GM23338 (cell line): Measurements from ENCODE around the gene ZBP1. TPM values are rescaled to one million over a fixed set of nuclear protein-coding genes. Genes with fewer than 3 reads are reported as not detected.
A peak's percentile ranks its signal among the peaks of the same experiment; 100 is the strongest.

Experiments used
- ATAC-seq: fragments of 200-7000 bp; cut with Tn5 transposase; 3 replicates; pipeline ENCODE4 v1.9.1; 2020
- DNase-seq: peaks from one replicate; pipeline ENCODE4 v3.0.0-alpha.2; 2015; ENCODE audit warnings: low spot score
- H2AFZ ChIP-seq: fragments of 200-600 bp; sonication (generic); 2 replicates; pipeline ENCODE4 v1.8.0; 2016; ENCODE audit warnings: antibody characterized with exemption, mild to moderate bottlenecking, moderate library complexity
- H3F3A ChIP-seq: fragments of 200-600 bp; sonication (generic); replicated peaks from 2 replicates; pipeline ENCODE4 v1.8.0; 2017; ENCODE audit warnings: antibody characterized with exemption, mixed run types, low read depth
- H3K27ac ChIP-seq: fragments of 200-600 bp; sonication (generic); 2 replicates; pipeline ENCODE4 v1.6.1; 2016; ENCODE audit warnings: low read depth
- H3K27me3 ChIP-seq: fragments of 200-600 bp; sonication (generic); 2 replicates; pipeline ENCODE4 v1.8.0; 2016; ENCODE audit warnings: mild to moderate bottlenecking, mixed run types, moderate library complexity; ENCODE audit not compliant: insufficient read depth
- H3K36me3 ChIP-seq: fragments of 200-600 bp; sonication (generic); 2 replicates; pipeline ENCODE4 v1.8.0; 2016; ENCODE audit warnings: mild to moderate bottlenecking; ENCODE audit not compliant: insufficient read depth
- H3K4me1 ChIP-seq: fragments of 200-600 bp; sonication (generic); 2 replicates; pipeline ENCODE4 v1.8.0; 2016; ENCODE audit warnings: mild to moderate bottlenecking, moderate library complexity; ENCODE audit not compliant: insufficient read depth
- H3K4me2 ChIP-seq: fragments of 200-600 bp; sonication (generic); 2 replicates; pipeline ENCODE4 v1.7.1; 2017; ENCODE audit warnings: mixed run types
- H3K4me3 ChIP-seq: fragments of 200-600 bp; sonication (generic); 2 replicates; pipeline ENCODE4 v1.6.1; 2016; ENCODE audit warnings: mixed run types
- H3K79me2 ChIP-seq: fragments of 200-600 bp; sonication (generic); replicated peaks from 2 replicates; pipeline ENCODE4 v1.8.0; 2017; ENCODE audit warnings: mild to moderate bottlenecking; ENCODE audit not compliant: insufficient read depth
- H3K9me2 ChIP-seq: fragments of 200-600 bp; sonication (generic); 2 replicates; pipeline ENCODE4 v1.8.0; 2017; ENCODE audit not compliant: insufficient read depth
- H4K20me1 ChIP-seq: fragments of 200-600 bp; sonication (generic); replicated peaks from 2 replicates; pipeline ENCODE4 v1.8.0; 2017; ENCODE audit warnings: mild to moderate bottlenecking; ENCODE audit not compliant: insufficient read depth
- H3K27ac Mint-ChIP-seq: 2 replicates; pipeline ENCODE4 v1.8.0; 2020; ENCODE audit warnings: inconsistent platforms, mild to moderate bottlenecking, moderate library complexity, mixed read lengths
- H3K27me3 Mint-ChIP-seq: 3 replicates; pipeline ENCODE4 v1.8.0; 2022; ENCODE audit warnings: low read depth, mild to moderate bottlenecking, moderate library complexity, mixed read lengths, inconsistent platforms; ENCODE audit not compliant: insufficient read depth, poor library complexity
- H3K36me3 Mint-ChIP-seq: 3 replicates; pipeline ENCODE4 v1.8.0; 2021; ENCODE audit warnings: low read depth, mild to moderate bottlenecking, inconsistent platforms, moderate library complexity, mixed read lengths
- H3K4me1 Mint-ChIP-seq: 3 replicates; pipeline ENCODE4 v1.8.0; 2020; ENCODE audit warnings: mild to moderate bottlenecking, inconsistent platforms, mixed read lengths
- H3K4me3 Mint-ChIP-seq: 3 replicates; pipeline ENCODE4 v1.8.0; 2021; ENCODE audit warnings: moderate library complexity, mild to moderate bottlenecking, inconsistent platforms, mixed read lengths
- H3K9me3 Mint-ChIP-seq: 3 replicates; pipeline ENCODE4 v1.8.0; 2020; ENCODE audit warnings: moderate library complexity, mild to moderate bottlenecking, inconsistent platforms, mixed read lengths
- CREB1 ChIP-seq: fragments of 250-450 bp; sonication (Bioruptor Pico); IDR thresholded peaks from 2 replicates; pipeline ENCODE4 v1.5.0; 2020; ENCODE audit warnings: low read depth, mild to moderate bottlenecking, moderate library complexity
- EZH2 ChIP-seq: fragments of 200-600 bp; sonication (generic); IDR thresholded peaks from one replicate; pipeline ENCODE4 v1.8.0; 2017; ENCODE audit warnings: antibody characterized with exemption, mild to moderate bottlenecking, low read depth; ENCODE audit not compliant: unreplicated experiment
- EZH2phosphoT487 ChIP-seq: fragments of 200-600 bp; sonication (generic); IDR thresholded peaks from one replicate; pipeline ENCODE4 v1.8.1; 2018; ENCODE audit warnings: antibody characterized with exemption; ENCODE audit not compliant: unreplicated experiment
- JUNB ChIP-seq: IDR thresholded peaks from one replicate; pipeline ENCODE4 v1.6.1; 2016; ENCODE audit warnings: antibody characterized with exemption; ENCODE audit not compliant: unreplicated experiment
- NANOG ChIP-seq: IDR thresholded peaks from 2 replicates; pipeline ENCODE4 v1.6.1; 2016; ENCODE audit warnings: antibody characterized with exemption, borderline replicate concordance
- POLR2AphosphoS5 ChIP-seq: IDR thresholded peaks from 2 replicates; pipeline ENCODE4 v1.6.1; 2016; ENCODE audit warnings: antibody characterized with exemption, low read depth
- STAT1 ChIP-seq: IDR thresholded peaks from one replicate; pipeline ENCODE4 v1.6.1; 2016; ENCODE audit warnings: antibody characterized with exemption; ENCODE audit not compliant: unreplicated experiment
- ZNF114 ChIP-seq: fragments of 250-450 bp; sonication (Bioruptor Pico); IDR thresholded peaks from 2 replicates; pipeline ENCODE4 v1.5.0; 2020; ENCODE audit warnings: mild to moderate bottlenecking, moderate library complexity
- ZNF331 ChIP-seq: fragments of 250-450 bp; sonication (Bioruptor Pico); IDR thresholded peaks from 2 replicates; pipeline ENCODE4 v1.5.0; 2020; ENCODE audit warnings: low read depth, mild to moderate bottlenecking, moderate library complexity
- polyA plus RNA-seq: library from polyadenylated mRNA; unstranded; fragments of >200 nt; fragmentation: Nextera tagmentation; extraction: Ambion mirVana; gene quantifications from 2 replicates; pipeline ENCODE4 v1.2.1, GENCODE V29; 2016
- total RNA-seq: library from RNA; depleted of rRNA; stranded (reverse); fragments of >200 nt; shearing (Covaris generic); gene quantifications from 2 replicates; pipeline ENCODE4 v1.2.3, GENCODE V29; 2014
- TF ChIP-seq, protein P1 (sequence below): fragments of 250-450 bp; sonication (Bioruptor Pico); IDR thresholded peaks from 2 replicates; pipeline ENCODE4 v1.5.0; 2020; ENCODE audit warnings: mild to moderate bottlenecking, moderate library complexity
- TF ChIP-seq, protein P2 (sequence below): IDR thresholded peaks from one replicate; pipeline ENCODE4 v1.6.1; 2018; ENCODE audit warnings: antibody characterized with exemption; ENCODE audit not compliant: unreplicated experiment
- TF ChIP-seq, protein P3 (sequence below): IDR thresholded peaks from 2 replicates; pipeline ENCODE4 v1.6.1; 2016; ENCODE audit warnings: antibody characterized with exemption
- TF ChIP-seq, protein P4 (sequence below), 2 experiments: fragments of 200-600 bp in 1 of 2; sonication (generic) in 1 of 2; conservative IDR thresholded peaks; 2 replicates each; pipeline versions ENCODE4 v1.5.1 to v1.6.1; 2016 to 2017; ENCODE audit warnings: antibody characterized with exemption in 2 of 2, low read depth in 2 of 2, mild to moderate bottlenecking in 2 of 2, moderate library complexity in 1 of 2

The ZBP1 gene
- total and polyA plus RNA-seq, 2 experiments from 2014 or later = not detected

DNA sequence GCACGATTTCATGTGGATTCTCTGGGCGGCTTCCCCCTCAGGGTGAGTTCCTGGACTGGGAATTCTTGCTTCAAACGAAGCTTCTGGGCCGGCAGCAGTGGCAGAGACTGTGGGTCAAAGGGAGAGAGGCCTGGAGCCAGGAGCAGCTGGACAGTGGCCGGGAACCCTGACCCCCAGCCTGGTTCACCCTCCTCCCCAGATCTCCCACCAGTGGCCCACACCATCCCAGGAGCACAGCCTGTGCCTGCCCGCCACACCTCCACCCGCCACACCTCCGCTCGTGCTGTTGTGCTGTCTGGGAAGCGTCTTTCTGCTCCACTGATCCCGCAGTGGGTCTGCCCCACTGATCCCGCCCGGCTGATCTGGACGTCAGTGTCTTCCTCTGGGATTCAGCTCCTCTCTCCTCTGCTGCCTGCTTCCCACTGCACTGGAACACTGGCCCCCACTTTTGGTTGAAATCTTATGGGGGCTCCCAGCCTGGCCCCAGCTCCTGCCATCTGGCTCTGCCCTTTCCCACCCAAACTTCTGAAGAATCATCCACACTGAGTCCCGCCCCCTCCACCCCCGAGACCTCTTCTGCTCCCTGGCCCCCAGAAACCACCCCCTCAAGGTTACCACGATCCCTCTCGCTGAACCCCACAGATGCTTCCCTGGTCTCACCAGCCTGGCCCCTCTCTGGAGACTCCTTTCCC lies 9.8 kb downstream of the ZBP1 start:
- 0 out of 2 replicates have a peak, but pooled peaks cover 2% of the 10 kb centered on the region for H3K9me2 ChIP-seq
- no peaks in the 10 kb centered on the region for H3K4me1 ChIP-seq
- Mint-ChIP-seq H3K4me3 (no peak overlapping the region), H3K27me3 (peaks cover 10% of the 10 kb centered on the region), H3K4me1 (no peaks in the 10 kb centered on the region; the same call in 2 of the 3 replicates), H3K36me3 (no peaks in the 10 kb centered on the region), H3K9me3 (no peaks in the 10 kb centered on the region), H3K27ac (no peak overlapping the region)
- no peaks in the 10 kb centered on the region for H3K79me2 ChIP-seq
- ATAC-seq (peak; percentile 29; the same call in 2 of the 3 replicates), DNase-seq (no peak)
- H3K4me2 ChIP-seq = no peak overlapping the region
- H4K20me1 ChIP-seq = no peaks in the 10 kb centered on the region
- no peak overlapping the region for H3K27ac ChIP-seq
- H3K4me3 ChIP-seq = no peak overlapping the region
- TF ChIP-seq JUNB (no peak), CREB1 (no peak), EZH2phosphoT487 (no peak), ZNF331 (CRISPR knock-in tag) (no peak), POLR2AphosphoS5 (no peak), NANOG (no peak), EZH2 (no peak), STAT1 (no peak), ZNF114 (no peak)
- TF ChIP-seq, protein P1, sequence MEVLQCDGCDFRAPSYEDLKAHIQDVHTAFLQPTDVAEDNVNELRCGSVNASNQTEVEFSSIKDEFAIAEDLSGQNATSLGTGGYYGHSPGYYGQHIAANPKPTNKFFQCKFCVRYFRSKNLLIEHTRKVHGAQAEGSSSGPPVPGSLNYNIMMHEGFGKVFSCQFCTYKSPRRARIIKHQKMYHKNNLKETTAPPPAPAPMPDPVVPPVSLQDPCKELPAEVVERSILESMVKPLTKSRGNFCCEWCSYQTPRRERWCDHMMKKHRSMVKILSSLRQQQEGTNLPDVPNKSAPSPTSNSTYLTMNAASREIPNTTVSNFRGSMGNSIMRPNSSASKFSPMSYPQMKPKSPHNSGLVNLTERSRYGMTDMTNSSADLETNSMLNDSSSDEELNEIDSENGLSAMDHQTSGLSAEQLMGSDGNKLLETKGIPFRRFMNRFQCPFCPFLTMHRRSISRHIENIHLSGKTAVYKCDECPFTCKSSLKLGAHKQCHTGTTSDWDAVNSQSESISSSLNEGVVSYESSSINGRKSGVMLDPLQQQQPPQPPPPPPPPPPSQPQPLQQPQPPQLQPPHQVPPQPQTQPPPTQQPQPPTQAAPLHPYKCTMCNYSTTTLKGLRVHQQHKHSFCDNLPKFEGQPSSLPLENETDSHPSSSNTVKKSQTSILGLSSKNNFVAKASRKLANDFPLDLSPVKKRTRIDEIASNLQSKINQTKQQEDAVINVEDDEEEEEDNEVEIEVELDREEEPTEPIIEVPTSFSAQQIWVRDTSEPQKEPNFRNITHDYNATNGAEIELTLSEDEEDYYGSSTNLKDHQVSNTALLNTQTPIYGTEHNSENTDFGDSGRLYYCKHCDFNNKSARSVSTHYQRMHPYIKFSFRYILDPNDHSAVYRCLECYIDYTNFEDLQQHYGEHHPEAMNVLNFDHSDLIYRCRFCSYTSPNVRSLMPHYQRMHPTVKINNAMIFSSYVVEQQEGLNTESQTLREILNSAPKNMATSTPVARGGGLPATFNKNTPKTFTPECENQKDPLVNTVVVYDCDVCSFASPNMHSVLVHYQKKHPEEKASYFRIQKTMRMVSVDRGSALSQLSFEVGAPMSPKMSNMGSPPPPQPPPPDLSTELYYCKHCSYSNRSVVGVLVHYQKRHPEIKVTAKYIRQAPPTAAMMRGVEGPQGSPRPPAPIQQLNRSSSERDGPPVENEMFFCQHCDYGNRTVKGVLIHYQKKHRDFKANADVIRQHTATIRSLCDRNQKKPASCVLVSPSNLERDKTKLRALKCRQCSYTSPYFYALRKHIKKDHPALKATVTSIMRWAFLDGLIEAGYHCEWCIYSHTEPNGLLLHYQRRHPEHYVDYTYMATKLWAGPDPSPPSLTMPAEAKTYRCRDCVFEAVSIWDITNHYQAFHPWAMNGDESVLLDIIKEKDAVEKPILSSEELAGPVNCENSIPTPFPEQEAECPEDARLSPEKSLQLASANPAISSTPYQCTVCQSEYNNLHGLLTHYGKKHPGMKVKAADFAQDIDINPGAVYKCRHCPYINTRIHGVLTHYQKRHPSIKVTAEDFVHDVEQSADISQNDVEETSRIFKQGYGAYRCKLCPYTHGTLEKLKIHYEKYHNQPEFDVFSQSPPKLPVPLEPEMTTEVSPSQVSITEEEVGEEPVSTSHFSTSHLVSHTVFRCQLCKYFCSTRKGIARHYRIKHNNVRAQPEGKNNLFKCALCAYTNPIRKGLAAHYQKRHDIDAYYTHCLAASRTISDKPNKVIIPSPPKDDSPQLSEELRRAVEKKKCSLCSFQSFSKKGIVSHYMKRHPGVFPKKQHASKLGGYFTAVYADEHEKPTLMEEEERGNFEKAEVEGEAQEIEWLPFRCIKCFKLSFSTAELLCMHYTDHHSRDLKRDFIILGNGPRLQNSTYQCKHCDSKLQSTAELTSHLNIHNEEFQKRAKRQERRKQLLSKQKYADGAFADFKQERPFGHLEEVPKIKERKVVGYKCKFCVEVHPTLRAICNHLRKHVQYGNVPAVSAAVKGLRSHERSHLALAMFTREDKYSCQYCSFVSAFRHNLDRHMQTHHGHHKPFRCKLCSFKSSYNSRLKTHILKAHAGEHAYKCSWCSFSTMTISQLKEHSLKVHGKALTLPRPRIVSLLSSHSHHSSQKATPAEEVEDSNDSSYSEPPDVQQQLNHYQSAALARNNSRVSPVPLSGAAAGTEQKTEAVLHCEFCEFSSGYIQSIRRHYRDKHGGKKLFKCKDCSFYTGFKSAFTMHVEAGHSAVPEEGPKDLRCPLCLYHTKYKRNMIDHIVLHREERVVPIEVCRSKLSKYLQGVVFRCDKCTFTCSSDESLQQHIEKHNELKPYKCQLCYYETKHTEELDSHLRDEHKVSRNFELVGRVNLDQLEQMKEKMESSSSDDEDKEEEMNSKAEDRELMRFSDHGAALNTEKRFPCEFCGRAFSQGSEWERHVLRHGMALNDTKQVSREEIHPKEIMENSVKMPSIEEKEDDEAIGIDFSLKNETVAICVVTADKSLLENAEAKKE = no peak
- TF ChIP-seq, protein P2, sequence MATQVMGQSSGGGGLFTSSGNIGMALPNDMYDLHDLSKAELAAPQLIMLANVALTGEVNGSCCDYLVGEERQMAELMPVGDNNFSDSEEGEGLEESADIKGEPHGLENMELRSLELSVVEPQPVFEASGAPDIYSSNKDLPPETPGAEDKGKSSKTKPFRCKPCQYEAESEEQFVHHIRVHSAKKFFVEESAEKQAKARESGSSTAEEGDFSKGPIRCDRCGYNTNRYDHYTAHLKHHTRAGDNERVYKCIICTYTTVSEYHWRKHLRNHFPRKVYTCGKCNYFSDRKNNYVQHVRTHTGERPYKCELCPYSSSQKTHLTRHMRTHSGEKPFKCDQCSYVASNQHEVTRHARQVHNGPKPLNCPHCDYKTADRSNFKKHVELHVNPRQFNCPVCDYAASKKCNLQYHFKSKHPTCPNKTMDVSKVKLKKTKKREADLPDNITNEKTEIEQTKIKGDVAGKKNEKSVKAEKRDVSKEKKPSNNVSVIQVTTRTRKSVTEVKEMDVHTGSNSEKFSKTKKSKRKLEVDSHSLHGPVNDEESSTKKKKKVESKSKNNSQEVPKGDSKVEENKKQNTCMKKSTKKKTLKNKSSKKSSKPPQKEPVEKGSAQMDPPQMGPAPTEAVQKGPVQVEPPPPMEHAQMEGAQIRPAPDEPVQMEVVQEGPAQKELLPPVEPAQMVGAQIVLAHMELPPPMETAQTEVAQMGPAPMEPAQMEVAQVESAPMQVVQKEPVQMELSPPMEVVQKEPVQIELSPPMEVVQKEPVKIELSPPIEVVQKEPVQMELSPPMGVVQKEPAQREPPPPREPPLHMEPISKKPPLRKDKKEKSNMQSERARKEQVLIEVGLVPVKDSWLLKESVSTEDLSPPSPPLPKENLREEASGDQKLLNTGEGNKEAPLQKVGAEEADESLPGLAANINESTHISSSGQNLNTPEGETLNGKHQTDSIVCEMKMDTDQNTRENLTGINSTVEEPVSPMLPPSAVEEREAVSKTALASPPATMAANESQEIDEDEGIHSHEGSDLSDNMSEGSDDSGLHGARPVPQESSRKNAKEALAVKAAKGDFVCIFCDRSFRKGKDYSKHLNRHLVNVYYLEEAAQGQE = no peak
- TF ChIP-seq, protein P3, sequence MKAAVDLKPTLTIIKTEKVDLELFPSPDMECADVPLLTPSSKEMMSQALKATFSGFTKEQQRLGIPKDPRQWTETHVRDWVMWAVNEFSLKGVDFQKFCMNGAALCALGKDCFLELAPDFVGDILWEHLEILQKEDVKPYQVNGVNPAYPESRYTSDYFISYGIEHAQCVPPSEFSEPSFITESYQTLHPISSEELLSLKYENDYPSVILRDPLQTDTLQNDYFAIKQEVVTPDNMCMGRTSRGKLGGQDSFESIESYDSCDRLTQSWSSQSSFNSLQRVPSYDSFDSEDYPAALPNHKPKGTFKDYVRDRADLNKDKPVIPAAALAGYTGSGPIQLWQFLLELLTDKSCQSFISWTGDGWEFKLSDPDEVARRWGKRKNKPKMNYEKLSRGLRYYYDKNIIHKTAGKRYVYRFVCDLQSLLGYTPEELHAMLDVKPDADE = no peak
- TF ChIP-seq, protein P4, sequence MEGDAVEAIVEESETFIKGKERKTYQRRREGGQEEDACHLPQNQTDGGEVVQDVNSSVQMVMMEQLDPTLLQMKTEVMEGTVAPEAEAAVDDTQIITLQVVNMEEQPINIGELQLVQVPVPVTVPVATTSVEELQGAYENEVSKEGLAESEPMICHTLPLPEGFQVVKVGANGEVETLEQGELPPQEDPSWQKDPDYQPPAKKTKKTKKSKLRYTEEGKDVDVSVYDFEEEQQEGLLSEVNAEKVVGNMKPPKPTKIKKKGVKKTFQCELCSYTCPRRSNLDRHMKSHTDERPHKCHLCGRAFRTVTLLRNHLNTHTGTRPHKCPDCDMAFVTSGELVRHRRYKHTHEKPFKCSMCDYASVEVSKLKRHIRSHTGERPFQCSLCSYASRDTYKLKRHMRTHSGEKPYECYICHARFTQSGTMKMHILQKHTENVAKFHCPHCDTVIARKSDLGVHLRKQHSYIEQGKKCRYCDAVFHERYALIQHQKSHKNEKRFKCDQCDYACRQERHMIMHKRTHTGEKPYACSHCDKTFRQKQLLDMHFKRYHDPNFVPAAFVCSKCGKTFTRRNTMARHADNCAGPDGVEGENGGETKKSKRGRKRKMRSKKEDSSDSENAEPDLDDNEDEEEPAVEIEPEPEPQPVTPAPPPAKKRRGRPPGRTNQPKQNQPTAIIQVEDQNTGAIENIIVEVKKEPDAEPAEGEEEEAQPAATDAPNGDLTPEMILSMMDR (conservative IDR thresholded peaks at IDR 0.05; ENCODE audit: low read depth in 2 of 2) = no peak
- no peak overlapping the region for H2AFZ ChIP-seq
- H3K27me3 ChIP-seq = no peaks in the 10 kb centered on the region
- no peaks in the 10 kb centered on the region for H3F3A ChIP-seq
- H3K36me3 ChIP-seq = no peaks in the 10 kb centered on the region
